HG03280 (cell line): ENCODE results near the gene RERG.

Experiments used
- ATAC-seq: cut with Tn5 transposase; IDR thresholded peaks from one replicate; pipeline ENCODE4 v1.9.1; 2021; ENCODE audit warnings: mild to moderate bottlenecking, moderate library complexity; ENCODE audit not compliant: unreplicated experiment

RERG gene

GRCh38 chr12:15220451-15220850 lies 766 bp downstream of the RERG start:
- no peak for ATAC-seq

GRCh38 chr12:15218794-15219193 lies 2.4 kb downstream of the RERG start:
- no peak for ATAC-seq

- ATAC-seq = no peak
Measured at GRCh38 chr12:15216036-15216889, 5.0 kb downstream of the RERG start.

DNA sequence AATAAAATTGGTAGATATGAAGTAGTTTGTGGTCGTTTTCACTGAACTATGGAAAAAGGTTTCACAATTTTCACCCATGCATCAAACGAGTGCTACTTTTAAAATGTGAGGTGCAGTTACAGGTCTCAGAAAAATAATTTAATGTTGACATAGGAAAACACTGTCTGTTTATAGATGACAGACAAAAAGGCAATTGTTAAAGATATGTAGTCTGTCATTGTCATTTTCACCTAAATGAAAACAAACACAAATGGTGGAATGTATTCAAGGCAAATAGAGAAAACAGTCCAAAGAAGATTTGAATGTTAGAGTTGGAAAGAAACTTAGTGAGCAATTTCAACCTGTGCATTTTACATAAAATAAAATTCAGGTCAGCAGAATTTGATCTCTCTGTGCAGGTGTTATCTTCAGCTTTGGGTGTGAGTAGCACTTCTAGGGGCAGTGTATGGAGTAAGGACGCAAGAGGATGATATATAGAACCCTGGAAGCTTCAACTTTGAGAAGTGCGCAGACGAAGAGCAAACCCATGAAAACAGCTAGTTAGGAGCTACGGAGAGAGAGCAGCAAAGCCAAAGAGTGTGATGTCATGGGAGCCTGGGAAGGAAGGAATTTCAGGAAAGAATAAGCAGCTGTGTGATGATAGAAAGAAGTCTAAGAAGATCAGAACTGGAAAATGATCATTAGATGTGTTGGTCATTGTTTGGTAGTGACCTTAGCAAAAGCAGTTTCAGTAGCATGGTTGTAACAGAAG lies 6.2 kb downstream of the RERG start:
- no peak for ATAC-seq

GRCh38 chr12:15212930-15213329 lies 8.3 kb downstream of the RERG start:
- no peak for ATAC-seq

GRCh38 chr12:15209782-15210181 lies 11.4 kb downstream of the RERG start:
- ATAC-seq = no peak

GRCh38 chr12:15208871-15209656 lies 12.2 kb downstream of the RERG start:
- ATAC-seq = no peak

GRCh38 chr12:15208140-15208539 lies 13.1 kb downstream of the RERG start:
- ATAC-seq = no peak

DNA sequence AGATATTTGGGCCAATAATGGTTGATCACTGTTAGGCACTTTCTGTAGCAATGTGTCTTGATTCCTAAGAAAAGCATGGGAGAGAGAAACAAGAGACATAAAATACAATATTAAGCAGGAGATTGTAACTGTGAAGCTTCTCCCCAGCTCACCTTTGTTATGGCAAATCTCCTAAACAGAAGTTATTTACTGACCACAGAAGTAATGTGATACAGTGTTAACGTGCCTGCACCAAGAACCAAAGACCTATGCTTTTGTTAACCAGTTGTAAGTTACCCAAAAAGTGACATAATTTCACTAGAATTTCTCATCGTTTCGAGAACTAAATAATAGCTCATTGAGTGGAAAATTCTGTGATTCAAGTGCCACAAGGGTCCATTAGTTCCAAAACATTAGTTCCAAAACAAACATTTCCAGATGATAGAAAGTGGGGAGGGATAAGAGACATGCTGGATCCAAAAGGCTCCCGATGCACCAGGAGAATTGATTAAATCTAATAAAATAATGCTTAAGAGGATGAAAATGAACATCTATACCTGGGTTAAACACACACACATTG lies 14.3 kb downstream of the RERG start:
- ATAC-seq = no peak

DNA sequence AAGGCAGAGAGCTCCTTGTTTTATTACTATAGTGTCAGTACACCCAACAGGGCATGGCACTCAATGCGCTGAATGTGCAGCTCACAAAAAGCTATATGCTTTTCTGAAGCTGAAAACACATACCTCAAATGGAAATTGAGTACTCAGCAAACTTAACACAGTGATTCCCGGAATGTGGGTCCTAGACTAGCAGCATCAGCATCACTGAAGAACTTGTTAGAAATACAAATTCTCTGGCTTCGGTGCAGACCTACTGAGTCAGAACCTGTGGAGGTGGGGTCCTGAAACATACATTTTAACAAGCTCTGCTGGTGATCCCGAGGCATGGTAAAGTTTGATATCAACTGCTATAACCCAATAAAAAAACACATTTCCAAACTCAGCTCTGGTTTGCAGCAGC lies 14.9 kb downstream of the RERG start:
- ATAC-seq = no peak

GRCh38 chr12:15205341-15206010 lies 15.7 kb downstream of the RERG start:
- ATAC-seq = no peak

GRCh38 chr12:15201456-15201855 lies 19.8 kb downstream of the RERG start:
- ATAC-seq = no peak

GRCh38 chr12:15201056-15201455 lies 20.2 kb downstream of the RERG start:
- ATAC-seq = no peak

- no peak for ATAC-seq
Measured at GRCh38 chr12:15200641-15201040, 20.6 kb downstream of the RERG start.

DNA sequence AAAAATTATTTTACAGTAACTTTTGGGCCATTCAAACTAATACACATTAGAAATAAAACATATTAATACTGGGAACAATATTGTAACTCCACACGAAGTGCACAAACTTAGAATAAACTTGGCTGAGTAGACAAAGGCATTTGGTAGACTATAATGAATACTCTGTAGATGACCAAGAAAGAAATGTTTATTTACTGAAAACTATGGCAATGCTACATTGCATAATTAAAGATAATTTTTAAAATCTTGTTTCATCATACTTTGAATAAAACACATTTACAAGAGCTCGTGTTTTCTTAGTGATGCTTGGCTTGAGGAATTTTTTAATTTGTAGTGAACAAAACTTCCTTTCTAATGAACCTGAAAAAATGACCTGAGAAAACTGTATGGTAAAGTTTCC lies 21.3 kb downstream of the RERG start:
- no peak for ATAC-seq

- peak; percentile 66 for ATAC-seq
Measured at GRCh38 chr12:15196678-15197505, 24.3 kb downstream of the RERG start.

GRCh38 chr12:15196221-15196620 lies 25.0 kb downstream of the RERG start:
- ATAC-seq = no peak

GRCh38 chr12:15194456-15195368 lies 26.5 kb downstream of the RERG start:
- ATAC-seq = no peak

DNA sequence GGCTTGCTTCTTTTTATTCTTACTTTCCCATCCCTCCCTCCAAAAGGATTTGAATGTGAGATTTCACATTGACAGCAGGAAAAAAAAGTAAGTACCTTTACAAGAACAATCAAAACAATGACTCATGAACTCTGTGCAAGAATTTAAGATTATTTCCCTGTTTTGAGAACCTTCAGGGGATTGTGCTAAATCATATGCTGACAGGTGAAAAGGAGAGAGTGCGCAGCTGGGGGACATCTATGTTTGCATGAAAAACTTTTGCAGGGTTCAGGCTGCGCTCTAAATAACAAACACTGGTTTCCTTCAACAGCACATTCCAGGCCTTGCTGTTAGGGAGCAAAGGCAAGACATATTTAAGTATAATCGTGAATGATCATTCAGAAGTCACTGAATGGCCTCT lies 27.3 kb downstream of the RERG start:
- no peak for ATAC-seq
